PC-9 (cell line): Measurements from ENCODE around the gene MKS1. TPM values are rescaled to one million over a fixed set of nuclear protein-coding genes. Genes with fewer than 3 reads are reported as not detected.

ENCODE experiments used
- BruUV-seq: library from RNA; stranded (reverse); fragments of 400-500 nt; replicated peaks from 2 replicates; lab custom pipeline; 2021; lab: Mats Ljungman, UMichigan
- CTCF ChIA-PET: fragments of 300-600 bp; sonication (Branson Sonifier 250); formaldehyde crosslinking; loops from one replicate; lab custom pipeline; 2022; ENCODE audit warnings: antibody characterized with exemption; lab: Charles Lee
- POLR2A ChIA-PET: fragments of 300-600 bp; sonication (Branson Sonifier 250); formaldehyde crosslinking; loops from one replicate; lab custom pipeline; 2022; ENCODE audit warnings: antibody characterized with exemption; ENCODE audit not compliant: unreplicated experiment; lab: Charles Lee
- DNase-seq, 2 experiments: peaks; one replicate each; pipeline versions ENCODE4 v3.0.0 to v3.0.0-alpha.2; 2015 to 2022; ENCODE audit warnings: mixed read lengths in 1 of 2
- H2AFZ ChIP-seq: fragments of 200-600 bp; sonication (generic); 2 replicates; pipeline ENCODE4 v1.8.1; 2017; ENCODE audit warnings: antibody characterized with exemption
- H3F3A ChIP-seq: fragments of 200-600 bp; sonication (generic); 2 replicates; pipeline ENCODE4 v1.8.1; 2017; ENCODE audit warnings: antibody characterized with exemption, mild to moderate bottlenecking, low read depth; ENCODE audit not compliant: insufficient read depth
- H3K27ac ChIP-seq: fragments of 200-600 bp; sonication (generic); 2 replicates; pipeline ENCODE4 v1.6.1; 2016; ENCODE audit warnings: mixed run types
- H3K27me3 ChIP-seq: fragments of 200-600 bp; sonication (generic); 2 replicates; pipeline ENCODE4 v1.6.1; 2016; ENCODE audit warnings: low read depth, mixed run types; ENCODE audit not compliant: insufficient read depth
- H3K36me3 ChIP-seq: fragments of 200-600 bp; sonication (generic); 2 replicates; pipeline ENCODE4 v1.6.1; 2016; ENCODE audit warnings: low read depth, mixed run types
- H3K4me1 ChIP-seq: fragments of 200-600 bp; sonication (generic); replicated peaks from 2 replicates; pipeline ENCODE4 v1.6.1; 2016; ENCODE audit warnings: mixed run types; ENCODE audit not compliant: insufficient read depth
- H3K4me2 ChIP-seq: fragments of 200-600 bp; sonication (generic); 2 replicates; pipeline ENCODE4 v1.6.1; 2017; ENCODE audit warnings: mixed run types
- H3K4me3 ChIP-seq: fragments of 200-600 bp; sonication (generic); 2 replicates; pipeline ENCODE4 v1.6.1; 2016; ENCODE audit warnings: mixed run types
- H3K79me2 ChIP-seq: fragments of 200-600 bp; sonication (generic); 2 replicates; pipeline ENCODE4 v1.6.1; 2017; ENCODE audit warnings: low read depth, mixed run types
- H3K9me2 ChIP-seq: fragments of 200-600 bp; sonication (generic); 2 replicates; pipeline ENCODE4 v1.8.1; 2017; ENCODE audit warnings: mild to moderate bottlenecking; ENCODE audit not compliant: insufficient read depth
- H3K9me3 ChIP-seq: fragments of 200-600 bp; sonication (generic); 2 replicates; pipeline ENCODE4 v1.8.1; 2016; ENCODE audit warnings: low read depth; ENCODE audit not compliant: insufficient read depth
- H4K20me1 ChIP-seq: fragments of 200-600 bp; sonication (generic); 2 replicates; pipeline ENCODE4 v1.8.1; 2017; ENCODE audit not compliant: insufficient read depth
- EZH2 ChIP-seq: fragments of 200-600 bp; sonication (generic); IDR thresholded peaks from 2 replicates; pipeline ENCODE4 v1.8.0; 2017; ENCODE audit warnings: antibody characterized with exemption, low read depth
- intact Hi-C: fragments of 100-400 bp; cut with micrococcal nuclease; formaldehyde crosslinking; loops from one replicate; pipeline ENCODE4 v1.10.0; 2022; ENCODE audit not compliant: unreplicated experiment
- total RNA-seq: library from RNA; stranded (reverse); gene quantifications from 2 replicates; pipeline ENCODE4 v1.2.3, GENCODE V29; 2021
- TF ChIP-seq, protein P1 (sequence below): fragments of 200-600 bp; sonication (generic); conservative IDR thresholded peaks from 2 replicates; pipeline ENCODE4 v1.6.1; 2017; ENCODE audit warnings: mixed run types, antibody characterized with exemption, mild to moderate bottlenecking, moderate library complexity

The MKS1 gene
- total RNA-seq, 1 experiment from 2014 or later: 28.6 TPM

DNA sequence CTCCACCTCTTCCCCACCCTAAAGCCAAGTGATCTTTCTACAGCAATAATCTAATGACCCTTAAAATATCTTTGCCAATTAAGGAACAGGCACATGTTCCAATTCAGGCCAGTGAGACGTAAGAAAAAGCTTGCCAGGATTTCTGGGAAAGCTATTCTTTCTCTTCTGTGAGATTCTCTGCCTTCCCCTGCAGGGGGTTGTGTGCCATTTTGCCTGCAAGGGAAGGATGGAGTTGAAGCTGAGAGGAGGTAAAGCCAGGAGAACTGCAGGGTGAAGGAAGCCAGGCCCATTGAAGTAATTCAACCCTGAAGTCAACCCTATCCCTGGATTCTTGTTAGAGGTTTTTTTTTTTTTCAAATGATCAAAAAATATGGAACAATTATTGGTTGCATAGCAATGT lies 10.3 kb upstream of the MKS1 start:
- ChIA-PET CTCF (interaction anchor here (0.9 kb wide), 1 partner anchor 9 kb away, joined by 3 read pairs; the partner anchor contains the start of gene LPO), POLR2A (no interaction called here)
- no peaks in the 10 kb centered on the region for H3K36me3 ChIP-seq
- no peak overlapping the region for H2AFZ ChIP-seq
- H3K79me2 ChIP-seq: no peaks in the 10 kb centered on the region
- peaks cover 3% of the 10 kb centered on the region for H3K4me1 ChIP-seq
- BruUV-seq: no TSS peak
- H3K4me2 ChIP-seq: no peak overlapping the region
- no peaks in the 10 kb centered on the region for H3K9me3 ChIP-seq
- no peak overlapping the region for H3K4me3 ChIP-seq
- peaks cover 32% of the 10 kb centered on the region for H3K27me3 ChIP-seq
- H3F3A ChIP-seq: no peaks in the 10 kb centered on the region
- intact Hi-C loops: no loop called here
- no peaks in the 10 kb centered on the region for H4K20me1 ChIP-seq
- no peaks in the 10 kb centered on the region for H3K9me2 ChIP-seq
- no peak overlapping the region for H3K27ac ChIP-seq
- DNase-seq: no peak
- TF ChIP-seq EZH2: no peak
- TF ChIP-seq, protein P1, sequence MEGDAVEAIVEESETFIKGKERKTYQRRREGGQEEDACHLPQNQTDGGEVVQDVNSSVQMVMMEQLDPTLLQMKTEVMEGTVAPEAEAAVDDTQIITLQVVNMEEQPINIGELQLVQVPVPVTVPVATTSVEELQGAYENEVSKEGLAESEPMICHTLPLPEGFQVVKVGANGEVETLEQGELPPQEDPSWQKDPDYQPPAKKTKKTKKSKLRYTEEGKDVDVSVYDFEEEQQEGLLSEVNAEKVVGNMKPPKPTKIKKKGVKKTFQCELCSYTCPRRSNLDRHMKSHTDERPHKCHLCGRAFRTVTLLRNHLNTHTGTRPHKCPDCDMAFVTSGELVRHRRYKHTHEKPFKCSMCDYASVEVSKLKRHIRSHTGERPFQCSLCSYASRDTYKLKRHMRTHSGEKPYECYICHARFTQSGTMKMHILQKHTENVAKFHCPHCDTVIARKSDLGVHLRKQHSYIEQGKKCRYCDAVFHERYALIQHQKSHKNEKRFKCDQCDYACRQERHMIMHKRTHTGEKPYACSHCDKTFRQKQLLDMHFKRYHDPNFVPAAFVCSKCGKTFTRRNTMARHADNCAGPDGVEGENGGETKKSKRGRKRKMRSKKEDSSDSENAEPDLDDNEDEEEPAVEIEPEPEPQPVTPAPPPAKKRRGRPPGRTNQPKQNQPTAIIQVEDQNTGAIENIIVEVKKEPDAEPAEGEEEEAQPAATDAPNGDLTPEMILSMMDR: no peak

DNA sequence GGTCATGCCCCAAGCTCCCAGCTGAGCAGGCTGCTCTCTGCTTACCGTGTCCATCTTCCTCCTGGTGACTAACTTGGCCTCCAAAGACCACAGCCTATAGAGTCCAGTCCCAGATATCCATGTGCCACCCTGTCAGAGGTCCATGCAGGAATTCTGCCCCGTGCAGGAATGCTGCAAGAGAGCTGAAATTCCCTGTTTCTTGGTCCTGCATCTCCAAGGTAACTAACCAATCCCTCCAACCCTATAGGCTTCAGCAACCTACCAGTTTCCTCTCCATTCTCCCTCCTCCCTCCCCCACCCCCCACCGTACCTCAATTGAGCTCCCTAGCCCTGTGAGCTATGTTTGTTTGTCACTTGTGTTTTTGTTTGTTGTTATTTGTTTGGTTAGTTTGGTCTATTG lies 9.6 kb upstream of the MKS1 start:
- Histone ChIP-seq H3K4me3 (no peak overlapping the region), H4K20me1 (no peaks in the 10 kb centered on the region), H3K79me2 (no peaks in the 10 kb centered on the region), H3K4me2 (no peak overlapping the region), H3K27me3 (peaks cover 29% of the 10 kb centered on the region), H3K27ac (no peak overlapping the region), H3F3A (no peaks in the 10 kb centered on the region), H2AFZ (no peak overlapping the region), H3K36me3 (no peaks in the 10 kb centered on the region), H3K9me2 (no peaks in the 10 kb centered on the region), H3K4me1 (peaks cover 10% of the 10 kb centered on the region), H3K9me3 (no peaks in the 10 kb centered on the region)
- TF ChIP-seq, protein P1: no peak
- TF ChIP-seq EZH2: no peak
- DNase-seq: no peak
- BruUV-seq: no TSS peak
- ChIA-PET POLR2A (no interaction called here), CTCF (no interaction called here)
- intact Hi-C loops: no loop called here

GRCh38 chr17:58227733-58228132 lies 8.7 kb upstream of the MKS1 start:
- TF ChIP-seq EZH2: no peak
- TF ChIP-seq, protein P1: no peak
- intact Hi-C loops: no loop called here
- no TSS peak for BruUV-seq
- Histone ChIP-seq H4K20me1 (no peaks in the 10 kb centered on the region), H3K79me2 (no peaks in the 10 kb centered on the region), H3K27me3 (peaks cover 23% of the 10 kb centered on the region), H3K27ac (no peak overlapping the region), H3K4me3 (no peak overlapping the region), H3K4me1 (peaks cover 10% of the 10 kb centered on the region), H3K36me3 (no peaks in the 10 kb centered on the region), H3K4me2 (no peak overlapping the region), H3F3A (no peaks in the 10 kb centered on the region), H3K9me3 (no peaks in the 10 kb centered on the region), H2AFZ (no peak overlapping the region), H3K9me2 (no peaks in the 10 kb centered on the region)
- DNase-seq: no peak
- ChIA-PET POLR2A (no interaction called here), CTCF (no interaction called here)
